K562 (cell line): ENCODE measurements around the gene ACTRT2. TPM values are rescaled to one million over a fixed set of nuclear protein-coding genes. Genes with fewer than 3 reads are reported as not detected.

Experiments
- ATAC-seq: fragments of 200-7000 bp; cut with Tn5 transposase; 3 replicates; pipeline ENCODE4 v1.9.1; 2020; ENCODE audit warnings: moderate library complexity
- BruUV-seq: library from RNA; stranded (reverse); fragments of 400-500 nt; replicated peaks from 2 replicates; lab custom pipeline; 2021; lab: Mats Ljungman, UMichigan
- CTCF ChIA-PET: fragments of 300-600 bp; formaldehyde crosslinking; extraction: SDS; loops from one replicate; lab custom pipeline; 2021; ENCODE audit warnings: low intra/inter-chr PET ratio; lab: Yijun Ruan, JAX
- POLR2A ChIA-PET: fragments of 300-600, 350-650 bp; sonication (Branson Sonifier 250); formaldehyde crosslinking; extraction: SDS; loops from one replicate; lab custom pipeline; 2021; ENCODE audit warnings: antibody characterized with exemption, inconsistent platforms; lab: Yijun Ruan, JAX
- DNase-seq, 4 experiments: peaks; one replicate each; pipeline versions ENCODE4 v3.0.0 to v3.0.0-alpha.2; 2011 to 2018; ENCODE audit warnings: low spot score in 3 of 4, mixed read lengths in 3 of 4; ENCODE audit errors: extremely low read depth in 1 of 4
- FAIRE-seq: peaks from 2 replicates; lab custom pipeline; 2011; peaks lifted over from hg19 to GRCh38; lab: Jason Lieb, UNC
- H2AFZ ChIP-seq: 2 replicates; pipeline ENCODE4 v1.6.0; 2011; ENCODE audit warnings: low read depth, low read length, control low read depth, inconsistent platforms
- H3K27ac ChIP-seq: fragments of 200-600 bp; 3 replicates; pipeline ENCODE4 v1.8.0; 2011; ENCODE audit warnings: low read depth, mild to moderate bottlenecking, control low read depth, inconsistent platforms, low read length, moderate library complexity, mixed read lengths; ENCODE audit errors: extremely low read depth
- H3K27me3 ChIP-seq, 2 experiments: fragments of 300-600 bp in 1 of 2; 2 replicates in 1 of 2; 3 replicates in 1 of 2; pipeline versions ENCODE4 v1.6.0 to v1.8.0; 2011; ENCODE audit warnings: inconsistent platforms in 2 of 2, low read length in 2 of 2, mild to moderate bottlenecking in 1 of 2, mixed read lengths in 1 of 2, moderate library complexity in 1 of 2; ENCODE audit not compliant: control insufficient read depth in 2 of 2, insufficient read depth in 2 of 2
- H3K36me3 ChIP-seq: fragments of 300-600 bp; 3 replicates; pipeline ENCODE4 v1.8.0; 2011; ENCODE audit warnings: mild to moderate bottlenecking, low read length, inconsistent platforms; ENCODE audit not compliant: control insufficient read depth, insufficient read depth
- H3K4me1 ChIP-seq, 2 experiments: fragments of 200-600 bp in 1 of 2; replicated peaks in 1 of 2; 2 replicates in 1 of 2; 3 replicates in 1 of 2; pipeline versions ENCODE4 v1.5.1 to v1.8.0; 2011; ENCODE audit warnings: inconsistent platforms in 2 of 2, low read length in 2 of 2, mild to moderate bottlenecking in 1 of 2, mixed read lengths in 1 of 2, moderate library complexity in 1 of 2; ENCODE audit not compliant: control insufficient read depth in 2 of 2, insufficient read depth in 2 of 2
- H3K4me2 ChIP-seq: 2 replicates; pipeline ENCODE4 v1.6.1; 2011; ENCODE audit warnings: low read length, control low read depth, inconsistent platforms, mixed read lengths; ENCODE audit not compliant: insufficient read depth
- H3K4me3 ChIP-seq: fragments of 200-600 bp; sonication (generic), shearing (Covaris generic); 2 replicates; pipeline ENCODE4 v1.5.1; 2016; ENCODE audit warnings: control low read depth, inconsistent platforms
- H3K79me2 ChIP-seq: fragments of 200-600 bp; 3 replicates; pipeline ENCODE4 v1.8.0; 2011; ENCODE audit warnings: low read length, inconsistent platforms; ENCODE audit not compliant: control insufficient read depth, insufficient read depth
- H3K9ac ChIP-seq, 2 experiments: 2 replicates each; pipeline versions ENCODE4 v1.6.0 to v1.6.1; 2011; ENCODE audit warnings: low read depth in 2 of 2, low read length in 2 of 2, control low read depth in 1 of 2, inconsistent platforms in 1 of 2, mild to moderate bottlenecking in 1 of 2, mixed read lengths in 1 of 2; ENCODE audit not compliant: insufficient read depth in 1 of 2
- H3K9me1 ChIP-seq: one replicate; pipeline ENCODE4 v1.6.0; 2011; ENCODE audit warnings: inconsistent platforms, mild to moderate bottlenecking, low read length, moderate library complexity; ENCODE audit not compliant: control insufficient read depth, insufficient read depth
- H3K9me3 ChIP-seq: replicated peaks from 2 replicates; pipeline ENCODE4 v1.5.1; 2011; ENCODE audit warnings: low read depth, low read length, inconsistent platforms; ENCODE audit not compliant: control insufficient read depth, insufficient read depth
- H4K20me1 ChIP-seq: replicated peaks from 2 replicates; pipeline ENCODE4 v1.6.1; 2011; ENCODE audit warnings: low read length, inconsistent platforms, mixed read lengths; ENCODE audit not compliant: control insufficient read depth, insufficient read depth
- ERF ChIP-seq: fragments of 450-650 bp; formaldehyde crosslinking; IDR thresholded peaks from 2 replicates; pipeline ENCODE4 v1.4.0; 2020; ENCODE audit warnings: mild to moderate bottlenecking, mixed read lengths
- ZKSCAN1 ChIP-seq: fragments of 150-350 bp; IDR thresholded peaks from 2 replicates; pipeline ENCODE4 v1.6.1; 2016; ENCODE audit warnings: low read depth, low read length
- ZNF311 ChIP-seq: fragments of 250-450 bp; sonication (Bioruptor Pico); IDR thresholded peaks from 2 replicates; pipeline ENCODE4 v1.4.0; 2020; ENCODE audit warnings: mild to moderate bottlenecking, moderate library complexity
- WGBS: fragments of 100-300 bp; shearing (Covaris generic); methylation state at CpG from one replicate; pipeline ENCODE4 v1.1.6; 2016; ENCODE audit warnings: low coverage, mixed read lengths; ENCODE audit not compliant: insufficient coverage; ENCODE audit errors: missing lambda C conversion rate; 5-methylcytosine and 5-hydroxymethylcytosine counted together
- in situ Hi-C: fragments of 300-500 bp; cut with MboI; formaldehyde crosslinking; loops from 4 replicates; pipeline ENCODE4 v1.15.0; 2018; ENCODE audit warnings: inconsistent platforms, mixed read lengths
- intact Hi-C: fragments of 100-400 bp; cut with micrococcal nuclease; formaldehyde crosslinking; loops from 2 replicates; pipeline ENCODE4 v1.14.2; 2022
- polyA plus RNA-seq, 8 experiments: library from polyadenylated mRNA; depleted of rRNA in 4 of 8; stranded (reverse) in 5 of 8; unstranded in 3 of 8; fragments of >200 nt; fragmentation: Nextera tagmentation in 2 of 8; fragmentation: Illumina TruSeq in 1 of 8; extraction: Ambion mirVana in 2 of 8; extraction: Trizol in 1 of 8; gene quantifications; 2 replicates each; pipeline versions ENCODE4 v1.2.1 to v1.2.3, GENCODE V29; 2011 to 2014; ENCODE audit warnings: inconsistent platforms in 1 of 8, missing spikeins in 1 of 8
- total RNA-seq, 7 experiments: library from RNA; depleted of rRNA in 6 of 7; stranded (reverse); fragments of >200 nt in 6 of 7; fragmentation: Illumina TruSeq in 2 of 7; extraction: Trizol in 2 of 7; gene quantifications; 2 replicates each; pipeline versions ENCODE4 v1.2.1 to v1.2.3, GENCODE V29; 2011 to 2021; ENCODE audit warnings: low replicate concordance in 1 of 7
- TF ChIP-seq, protein P1 (sequence below): fragments of 450-650 bp; IDR thresholded peaks from 2 replicates; pipeline ENCODE4 v1.6.1; 2016

ACTRT2 gene
- total and polyA plus RNA-seq, 9 of the 15 experiments (the other 6 are each of a cell fraction or from before 2014, with no cell fraction given), result not detected

DNA sequence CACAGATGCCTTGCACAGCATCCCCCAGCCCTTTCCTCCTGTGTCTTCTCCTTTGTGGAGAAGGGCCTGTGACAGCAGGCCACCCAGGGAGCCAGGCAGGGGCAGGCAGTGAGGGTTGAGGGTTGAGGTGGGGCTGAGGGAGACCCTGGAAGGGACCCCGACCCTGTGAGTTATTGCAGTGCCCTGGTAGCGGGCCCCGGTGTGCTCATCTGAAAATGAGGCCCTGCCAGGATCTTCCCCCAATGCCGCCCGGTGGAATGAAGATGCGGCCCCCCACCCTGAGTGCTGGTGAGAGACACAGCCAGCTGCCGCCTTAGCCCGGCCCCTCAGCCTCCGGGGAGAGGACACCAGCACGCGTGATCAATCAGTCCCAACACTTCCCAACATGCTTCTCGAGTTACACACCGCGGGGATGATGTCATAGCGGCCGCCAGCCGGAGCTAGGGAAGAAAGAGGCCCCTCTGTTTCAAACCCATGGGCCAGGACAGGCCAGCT lies 36.2 kb upstream of the ACTRT2 start:
- FAIRE-seq, result no peak
- Histone ChIP-seq H3K36me3 (no peaks in the 10 kb centered on the region), H3K27ac (no peak overlapping the region), H4K20me1 (no peaks in the 10 kb centered on the region; the same call in 1 of the 2 replicates), H3K27me3 (peaks cover 13 to 38% of the 10 kb centered on the region in 2 experiments; a peak in 4 of 5 replicates), H3K4me1 (no peaks in the 10 kb centered on the region; a peak in 1 of 5 replicates), H3K79me2 (no peaks in the 10 kb centered on the region), H3K9me3 (no peaks in the 10 kb centered on the region), H3K9ac (no peak overlapping the region; a peak in 1 of 4 replicates), H3K4me3 (no peak overlapping the region), H3K9me1 (no peaks in the 10 kb centered on the region), H2AFZ (no peak overlapping the region), H3K4me2 (no peak overlapping the region)
- in situ Hi-C loops (no loop called here), intact Hi-C loops (no loop called here)
- no peak for ATAC-seq
- WGBS, result 1% methylated on average over 17 of the region's 17 CpGs
- ChIA-PET POLR2A (interaction anchor here (0.6 to 1.3 kb wide), 2 partner anchors 14 to 197 kb away, joined by 4 to 6 read pairs; no protein-coding TSS in a partner anchor), CTCF (no interaction called here)
- TF ChIP-seq ERF (no peak), ZKSCAN1 (no peak), ZNF311 (CRISPR knock-in tag) (no peak)
- TF ChIP-seq, protein P1, sequence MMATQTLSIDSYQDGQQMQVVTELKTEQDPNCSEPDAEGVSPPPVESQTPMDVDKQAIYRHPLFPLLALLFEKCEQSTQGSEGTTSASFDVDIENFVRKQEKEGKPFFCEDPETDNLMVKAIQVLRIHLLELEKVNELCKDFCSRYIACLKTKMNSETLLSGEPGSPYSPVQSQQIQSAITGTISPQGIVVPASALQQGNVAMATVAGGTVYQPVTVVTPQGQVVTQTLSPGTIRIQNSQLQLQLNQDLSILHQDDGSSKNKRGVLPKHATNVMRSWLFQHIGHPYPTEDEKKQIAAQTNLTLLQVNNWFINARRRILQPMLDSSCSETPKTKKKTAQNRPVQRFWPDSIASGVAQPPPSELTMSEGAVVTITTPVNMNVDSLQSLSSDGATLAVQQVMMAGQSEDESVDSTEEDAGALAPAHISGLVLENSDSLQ, result no peak
- DNase-seq, result no peak
- no TSS peak for BruUV-seq
